HG03025 (cell line): ENCODE data around the gene EXOC6B.

Experiments used
- ATAC-seq: cut with Tn5 transposase; IDR thresholded peaks from one replicate; pipeline ENCODE4 v1.9.1; 2021; ENCODE audit warnings: mild to moderate bottlenecking, moderate library complexity; ENCODE audit not compliant: unreplicated experiment, low FRiP score

Gene EXOC6B

DNA sequence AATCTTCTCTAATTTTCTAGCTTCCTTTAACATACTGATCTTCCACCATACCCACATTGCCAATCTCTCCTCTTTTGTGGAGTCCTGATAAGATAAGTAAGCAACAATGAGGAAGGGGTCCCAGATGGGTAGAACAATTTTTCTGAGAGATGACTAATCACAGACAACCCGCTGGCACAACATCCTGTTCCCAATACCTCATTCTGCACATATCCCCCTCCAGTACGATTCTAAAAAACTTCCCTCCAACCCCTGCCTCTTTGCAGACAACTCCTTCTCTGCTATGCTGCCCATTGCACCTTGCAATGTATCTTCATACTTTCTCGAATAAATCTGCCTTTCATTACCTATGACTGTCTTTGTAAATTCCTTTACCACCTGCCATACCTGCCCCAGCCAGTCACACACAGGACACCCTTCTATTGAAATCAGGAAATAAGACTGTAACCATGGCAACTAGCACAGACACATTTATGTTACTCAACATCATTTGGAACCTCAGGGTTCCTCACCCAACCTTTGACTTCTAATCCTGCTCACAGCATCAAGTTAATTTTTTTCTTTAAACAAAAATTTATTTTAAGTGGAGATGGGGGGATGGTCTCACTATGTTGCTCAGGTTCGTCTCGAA is 7.4 kb upstream of the EXOC6B start:
- ATAC-seq: no peak

DNA sequence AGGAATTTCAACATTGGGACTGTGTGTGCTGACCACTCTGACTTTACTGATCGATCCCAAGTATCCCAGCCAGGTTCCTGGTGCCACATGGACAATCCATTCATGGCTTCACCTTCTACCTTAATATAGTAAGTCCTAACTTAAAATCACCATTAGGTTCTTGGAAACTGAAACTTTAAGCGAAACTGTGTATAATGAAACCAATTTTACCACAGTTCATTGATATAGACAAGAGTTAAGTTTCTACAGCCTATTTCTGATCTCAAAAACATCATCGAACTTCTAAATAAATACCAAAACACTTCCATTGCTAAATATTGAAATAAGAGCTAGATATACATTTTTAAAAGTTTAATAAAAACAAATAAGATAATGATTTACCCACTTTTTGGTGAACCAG is 4.4 kb upstream of the EXOC6B start:
- no peak for ATAC-seq

DNA sequence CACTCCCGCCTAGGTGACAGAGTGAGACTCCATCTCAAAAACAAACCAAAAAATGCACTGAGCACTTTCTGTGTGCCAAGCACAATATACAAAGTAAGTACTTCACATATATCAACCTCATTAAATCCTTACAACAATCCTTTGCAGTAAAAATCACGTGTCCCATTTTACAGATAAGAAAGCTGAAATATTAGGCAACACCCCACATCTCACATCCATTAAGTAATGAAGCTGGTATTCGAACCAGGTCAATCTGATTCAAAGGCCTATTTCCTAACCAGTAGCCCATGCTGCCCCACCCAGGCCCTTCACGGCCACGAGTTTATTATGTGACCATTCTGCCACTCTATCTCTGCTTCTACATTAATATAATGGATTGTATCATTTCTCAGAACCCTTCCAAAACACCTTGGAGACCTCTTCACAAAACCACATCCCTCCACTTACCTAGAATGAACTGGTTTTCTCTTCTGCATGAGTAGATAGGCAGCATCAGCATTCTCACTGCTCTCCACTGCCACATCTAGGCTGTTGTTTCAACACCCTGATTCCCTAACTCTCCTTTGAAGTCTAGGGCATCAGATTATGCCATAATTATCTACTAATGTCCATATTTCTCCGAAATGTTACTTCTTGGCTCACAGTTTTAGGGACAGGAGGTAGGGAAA is 3.1 kb upstream of the EXOC6B start:
- ATAC-seq: no peak

DNA sequence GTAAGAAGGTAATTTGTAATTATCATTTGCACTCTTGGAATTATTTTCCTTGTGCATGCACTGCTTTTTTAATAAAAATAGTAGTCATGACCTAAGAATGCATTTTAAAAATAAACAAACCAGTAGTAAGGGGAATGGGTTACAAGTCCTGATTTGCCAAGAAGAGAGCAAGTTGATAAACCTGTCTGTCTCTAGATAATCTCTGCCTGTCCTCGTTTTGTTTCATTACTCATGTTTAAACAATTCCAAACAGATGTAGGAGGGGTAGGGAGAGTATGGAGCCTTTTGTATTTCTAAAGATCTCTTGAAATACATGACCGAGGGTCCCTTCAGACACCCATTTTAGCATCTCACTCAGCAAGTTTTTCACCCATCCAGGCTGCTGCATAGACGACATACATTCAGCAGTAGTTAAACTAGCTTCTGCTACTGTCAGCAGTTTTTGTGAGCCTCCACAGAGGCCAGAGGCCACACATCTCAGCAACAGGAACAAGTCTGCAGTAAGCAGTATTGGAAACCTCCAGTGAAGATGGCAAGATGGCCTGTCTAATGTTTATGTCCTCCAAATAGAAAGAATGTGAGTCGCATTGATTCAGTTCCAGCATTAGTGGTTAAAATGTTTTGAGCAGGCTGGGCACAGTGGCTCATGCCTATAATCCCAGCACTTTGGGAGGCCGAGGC is 2.3 kb upstream of the EXOC6B start:
- ATAC-seq: no peak

DNA sequence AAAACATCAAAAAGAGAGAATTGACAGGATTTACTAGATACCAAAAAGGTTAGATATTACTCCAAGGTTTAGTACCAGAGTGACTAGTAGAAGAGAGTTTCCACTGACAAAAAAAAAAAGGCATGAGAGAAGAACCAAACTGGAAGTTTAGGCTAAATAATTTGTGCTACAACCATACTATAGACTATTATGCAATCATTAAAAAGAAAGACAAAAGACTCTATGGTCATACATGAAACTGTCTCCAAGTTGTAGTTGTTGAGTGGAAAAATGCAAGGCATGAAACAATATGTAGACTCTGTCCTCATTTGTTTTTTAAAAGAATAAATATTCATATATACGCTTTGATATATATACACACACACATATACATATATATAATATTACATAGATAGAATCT is 1.7 kb upstream of the EXOC6B start:
- ATAC-seq: no peak

DNA sequence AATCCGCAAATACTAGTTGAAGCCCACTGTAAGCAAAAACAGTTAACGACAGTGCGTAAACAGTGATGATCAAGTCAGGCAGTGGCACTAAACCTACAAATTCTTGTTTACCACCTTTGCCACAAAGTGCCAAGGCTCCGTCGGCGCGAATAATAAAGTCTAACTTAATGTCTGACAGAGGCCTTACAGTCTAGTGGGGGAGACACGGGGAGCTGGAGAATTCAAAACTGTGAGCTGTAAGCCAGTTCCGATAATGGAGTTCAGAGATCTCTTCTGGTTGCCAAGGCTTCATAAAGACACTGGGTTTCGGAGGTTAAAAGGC is 284 bp upstream of the EXOC6B start:
- ATAC-seq: no peak

DNA sequence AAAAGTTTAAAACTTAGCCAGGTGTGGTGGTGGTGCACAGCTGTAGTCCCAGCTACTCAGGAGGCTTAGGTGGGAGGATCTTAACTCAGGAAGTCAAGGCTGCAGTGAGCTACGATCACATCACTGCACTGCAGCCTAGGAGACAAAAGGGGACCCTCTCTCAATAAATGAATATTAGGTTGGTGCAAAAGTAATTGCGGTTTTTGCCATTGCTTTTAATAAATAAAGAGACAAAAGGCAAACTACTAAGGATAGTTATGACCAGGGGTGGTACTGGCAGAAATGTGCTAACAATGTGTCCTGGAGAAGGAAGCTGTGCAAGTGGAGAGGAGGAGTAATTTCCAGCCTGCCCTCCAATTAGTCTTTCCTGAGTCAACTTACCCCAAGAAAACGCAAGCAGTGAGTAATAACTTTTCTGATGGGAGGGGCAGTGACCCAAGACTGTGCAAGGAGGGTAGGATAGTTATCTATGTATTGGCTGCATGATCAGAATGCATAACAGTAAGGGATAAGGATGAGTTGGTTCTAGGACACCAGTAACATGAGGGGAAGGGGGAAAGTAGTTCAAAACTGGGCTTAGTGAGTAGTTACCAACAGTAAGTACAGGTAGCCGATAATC is 1.5 kb downstream of the EXOC6B start:
- no peak for ATAC-seq

DNA sequence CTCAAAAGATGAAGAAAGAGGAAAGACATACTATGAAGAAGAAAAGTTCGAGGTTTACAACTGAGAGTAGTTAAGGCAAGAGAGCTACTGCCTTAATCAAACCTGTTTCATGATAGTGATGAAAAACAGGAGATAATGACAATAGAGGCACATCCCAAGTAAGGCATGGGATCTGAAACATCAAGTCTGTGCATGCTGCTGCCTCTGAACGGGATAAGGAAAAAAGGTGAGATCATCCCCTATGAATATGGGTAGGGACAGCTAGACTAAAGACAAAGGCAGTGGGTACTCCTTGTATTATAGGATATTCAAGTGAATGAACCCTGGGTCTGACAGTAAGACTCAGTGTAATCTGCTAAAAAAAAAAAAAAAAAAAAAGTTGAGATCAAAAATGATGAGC is 3.0 kb downstream of the EXOC6B start:
- no peak for ATAC-seq

DNA sequence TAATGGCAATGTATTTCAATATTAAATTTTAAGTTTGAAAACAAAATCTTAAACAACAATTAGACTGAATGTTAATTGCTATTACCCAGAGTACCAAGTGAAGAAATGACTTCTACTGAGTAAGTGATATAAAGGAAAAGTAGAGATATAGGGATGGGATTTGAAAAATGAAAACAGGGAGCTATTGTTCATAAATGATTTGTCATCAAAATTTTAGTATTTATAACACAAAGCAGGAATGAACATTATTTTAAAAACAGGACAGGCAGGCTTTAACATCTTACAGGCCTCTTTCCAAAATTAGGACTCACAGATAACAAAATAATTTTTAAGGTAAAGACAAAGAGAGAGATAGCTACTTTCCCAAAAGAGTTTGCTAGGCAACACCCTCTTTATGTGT is 3.9 kb downstream of the EXOC6B start:
- no peak for ATAC-seq

DNA sequence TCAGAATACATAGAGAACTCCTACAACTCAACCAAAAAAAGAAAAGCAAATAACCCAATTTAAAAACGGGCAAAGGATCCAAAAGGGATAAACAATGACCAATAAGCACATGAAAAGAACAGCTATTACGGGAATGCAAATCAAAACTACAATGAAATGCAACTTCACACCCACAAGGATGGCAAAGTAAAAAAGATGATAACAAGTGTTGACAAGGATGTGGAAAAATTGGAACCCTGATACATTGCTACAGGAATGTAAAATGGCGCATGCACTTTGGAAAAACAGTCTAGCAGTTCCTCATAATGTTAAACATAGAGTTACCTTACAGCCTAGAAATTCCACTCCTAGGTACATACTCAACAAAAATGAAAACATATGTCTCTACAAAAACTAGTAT is 4.7 kb downstream of the EXOC6B start:
- ATAC-seq: no peak

DNA sequence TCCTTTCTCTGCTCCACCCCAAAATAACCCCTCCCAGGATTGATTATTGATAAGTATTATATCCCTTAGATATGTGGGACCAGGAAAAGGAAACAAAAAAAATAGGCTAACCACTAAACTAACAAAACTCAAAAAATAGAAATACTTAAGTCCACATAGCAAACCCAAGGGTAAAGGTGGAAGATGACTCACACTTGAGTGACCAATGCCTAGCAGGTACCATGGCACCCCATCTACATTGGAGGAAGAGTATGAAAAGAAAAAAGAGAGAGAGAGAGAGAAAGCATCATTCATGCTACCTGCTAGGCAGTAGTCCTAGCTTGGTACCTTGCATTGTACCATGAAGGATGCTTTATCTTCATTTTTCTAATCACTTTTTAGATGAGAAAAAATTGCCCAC is 6.3 kb downstream of the EXOC6B start:
- ATAC-seq: no peak

DNA sequence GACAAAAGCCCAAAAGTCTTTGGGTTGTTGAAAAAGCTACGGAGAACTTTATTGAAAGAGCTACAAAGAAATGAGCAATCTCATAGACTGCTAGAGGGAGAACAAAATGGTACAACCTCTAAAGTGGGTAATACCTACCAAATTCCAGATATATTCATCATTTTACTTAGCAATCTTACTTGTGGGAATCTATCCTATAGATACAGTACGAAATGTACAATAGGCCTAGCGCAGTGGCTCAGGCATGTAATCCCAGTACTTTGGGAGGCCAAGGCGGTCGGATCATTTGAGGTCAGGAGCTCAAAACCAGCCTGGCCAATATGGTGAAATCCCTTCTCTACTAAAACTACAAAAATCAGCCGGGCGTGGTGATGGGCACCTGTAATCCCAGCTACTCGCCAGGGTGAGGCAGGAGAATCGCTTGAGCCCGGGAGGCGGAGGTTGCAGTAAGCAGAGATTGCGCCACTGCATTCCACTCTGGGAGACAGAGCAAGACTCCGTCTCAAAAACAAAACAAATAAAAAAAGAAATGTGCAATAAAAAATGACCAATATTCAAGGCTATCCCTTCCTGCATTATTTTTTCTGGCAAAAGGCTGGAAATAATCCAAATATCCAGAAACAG is 10.1 kb downstream of the EXOC6B start:
- no peak for ATAC-seq

DNA sequence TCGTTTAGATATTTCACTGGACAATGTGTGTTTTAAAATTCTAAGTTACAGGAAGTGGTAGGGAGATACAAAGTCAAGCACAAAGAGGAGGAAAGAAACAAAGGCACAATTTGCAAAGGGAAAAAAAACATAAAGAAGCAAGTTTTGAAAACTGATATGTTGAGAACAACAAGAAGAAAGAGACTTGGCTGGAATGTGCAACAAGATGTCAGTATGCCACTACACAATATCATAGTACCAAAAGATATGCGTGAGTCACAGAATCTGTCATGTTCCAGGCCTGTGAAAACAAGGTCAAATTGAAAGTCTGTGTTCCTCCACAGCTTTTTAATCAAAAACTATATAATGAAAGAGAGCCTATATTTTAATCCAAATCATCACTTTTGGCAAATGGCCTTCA is 12.0 kb downstream of the EXOC6B start:
- ATAC-seq: no peak

DNA sequence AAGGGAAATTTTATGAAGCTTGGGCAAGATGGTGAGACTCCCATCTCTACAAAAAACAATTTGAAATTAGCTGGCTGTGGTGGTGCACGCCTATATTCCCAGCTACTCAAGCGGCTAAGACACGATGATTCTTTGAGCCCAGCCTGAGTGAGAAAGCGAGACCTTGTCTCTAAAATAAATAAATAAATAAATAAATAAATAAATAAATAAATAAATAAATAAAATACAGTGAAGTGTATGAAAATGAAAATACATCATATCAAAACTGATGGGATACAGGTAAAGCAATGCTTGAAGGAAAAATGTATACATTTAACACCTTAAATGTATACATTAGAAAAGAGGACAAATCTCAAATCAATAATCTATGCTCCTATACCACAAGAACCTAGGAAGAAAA is 15.7 kb downstream of the EXOC6B start:
- ATAC-seq: no peak

DNA sequence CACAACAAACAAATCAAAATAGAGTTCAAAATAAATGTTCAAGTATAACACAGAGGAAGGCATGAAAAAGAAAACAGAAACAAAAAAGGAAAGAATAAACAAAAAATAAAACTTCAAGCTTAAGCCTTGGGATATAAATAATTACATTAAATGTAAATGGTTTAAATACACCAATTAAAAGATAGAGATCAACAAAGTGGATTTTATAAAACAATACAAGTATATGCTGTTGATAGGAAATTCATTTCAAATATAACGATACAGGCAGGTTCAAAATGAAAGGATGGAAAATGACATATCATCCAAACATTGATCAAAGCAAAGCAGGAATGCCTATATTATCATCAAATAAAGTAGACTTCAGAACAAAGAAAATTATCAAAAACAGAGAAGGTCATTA is 16.7 kb downstream of the EXOC6B start:
- ATAC-seq: no peak

DNA sequence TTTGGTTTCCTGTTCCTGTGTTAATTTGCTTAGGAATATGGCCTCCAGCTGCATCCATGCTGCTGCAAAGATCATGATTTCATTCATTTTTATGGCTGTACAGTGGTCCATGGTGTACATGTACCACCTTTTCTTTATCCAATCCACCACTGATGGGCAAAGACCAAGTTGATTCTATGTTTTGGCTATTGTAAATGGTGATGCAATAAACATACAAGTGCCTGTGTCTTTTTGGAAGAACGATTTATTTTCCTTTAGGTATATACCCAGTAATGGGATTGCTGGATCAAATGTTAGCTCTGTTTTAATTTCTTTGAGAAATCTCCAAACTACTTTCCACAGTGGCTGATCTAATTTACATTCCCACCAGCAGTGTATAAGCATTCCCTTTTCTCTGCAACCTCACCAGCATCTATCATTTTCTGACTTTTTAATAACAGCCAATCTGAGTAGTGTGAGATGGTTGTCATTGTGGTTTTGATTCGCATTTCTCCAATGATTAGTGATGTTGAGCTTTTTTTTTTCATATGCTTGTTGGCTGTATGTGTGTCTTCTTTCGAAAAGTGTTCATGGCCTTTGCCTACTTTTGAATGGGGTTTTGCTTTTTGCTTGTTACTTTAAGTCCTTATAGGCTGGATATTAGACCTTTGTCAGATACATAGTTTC is 19.4 kb downstream of the EXOC6B start:
- no peak for ATAC-seq

DNA sequence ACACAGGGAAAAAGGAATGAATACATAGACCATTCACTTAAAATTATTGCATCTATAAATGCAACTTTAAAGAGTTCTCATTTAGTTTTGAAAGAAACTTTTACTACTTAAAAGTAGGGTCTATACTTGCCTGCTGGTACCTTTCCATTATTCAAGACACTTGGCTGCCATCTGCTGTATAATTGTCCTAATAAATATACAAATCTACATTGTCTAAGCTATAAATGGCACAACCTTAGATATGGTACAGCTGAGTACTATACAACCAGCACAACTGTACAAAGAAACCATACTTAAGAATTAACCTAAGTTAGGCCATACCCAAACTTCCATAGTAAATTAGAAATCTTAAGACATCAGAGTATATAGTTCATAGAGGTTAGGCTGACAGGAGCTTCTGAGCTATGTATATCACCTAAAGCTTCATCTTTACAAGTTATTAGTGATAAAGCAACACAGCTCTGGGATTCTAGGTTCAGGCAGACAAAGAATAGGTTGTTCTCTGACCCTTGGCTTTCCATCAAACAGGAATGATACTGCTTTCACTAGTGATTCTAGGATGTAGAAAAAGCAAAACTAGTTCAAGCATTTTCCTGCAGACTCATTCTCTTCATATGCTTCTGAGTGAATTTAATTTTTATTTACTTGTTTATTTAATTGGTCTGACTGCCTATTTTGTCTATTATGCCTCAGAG is 22.1 kb downstream of the EXOC6B start:
- ATAC-seq: no peak

DNA sequence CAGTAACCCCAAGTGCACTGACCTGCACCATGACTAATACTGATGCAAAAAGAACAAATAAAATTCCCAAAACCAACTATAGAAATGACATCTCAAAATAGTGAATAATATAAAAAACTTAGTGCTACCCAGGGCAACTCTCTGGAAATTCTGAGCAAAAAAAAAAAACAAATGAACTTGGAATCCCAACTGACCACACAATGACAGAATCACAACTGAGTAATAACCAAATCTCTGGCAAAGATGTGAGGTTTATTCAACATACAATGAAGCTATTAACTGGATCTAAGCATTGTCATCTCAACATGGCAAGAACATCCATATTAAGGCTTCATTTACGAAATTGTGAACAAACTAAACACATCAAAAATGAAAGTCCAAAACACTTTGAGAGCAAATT is 22.7 kb downstream of the EXOC6B start:
- no peak for ATAC-seq

DNA sequence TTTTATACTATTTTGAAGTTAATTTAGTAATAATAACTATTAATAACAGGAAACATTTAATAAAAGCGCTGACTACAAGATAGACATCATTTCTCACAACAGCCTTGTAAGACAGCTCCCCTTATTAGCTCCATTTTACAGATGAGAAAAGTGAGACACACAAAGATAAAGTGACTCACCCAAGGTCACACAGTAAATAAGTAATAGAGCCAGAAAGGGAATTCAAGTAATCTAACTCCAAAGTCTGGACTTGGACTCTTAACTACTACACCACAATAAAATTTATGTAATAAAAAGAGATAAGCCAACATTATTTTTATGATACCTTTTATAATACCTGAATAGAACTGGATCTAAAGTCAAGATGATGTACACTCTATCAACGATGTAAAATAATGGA is 25.3 kb downstream of the EXOC6B start:
- ATAC-seq: no peak

DNA sequence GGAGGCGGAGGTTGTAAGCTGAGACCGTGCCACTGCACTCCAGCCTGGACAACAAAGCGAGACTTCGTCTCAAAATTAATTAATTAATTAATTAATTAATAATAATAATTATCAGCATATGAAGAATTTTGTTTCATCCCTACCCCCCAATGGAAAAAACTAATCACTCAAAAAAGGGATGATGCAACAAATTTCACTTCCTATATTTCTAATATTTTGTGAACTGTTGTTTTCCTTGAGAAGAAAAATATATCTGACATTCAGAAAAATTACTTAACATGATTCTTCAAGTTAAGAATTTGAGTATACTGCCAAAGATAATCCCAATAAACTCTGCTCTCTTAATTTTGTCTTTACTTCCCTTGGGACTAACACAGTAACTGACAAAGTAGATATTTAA is 28.1 kb downstream of the EXOC6B start:
- ATAC-seq: no peak
